B cell (primary cell): ENCODE results near the gene SMOC1. TPM values are rescaled to one million over a fixed set of nuclear protein-coding genes. Genes with fewer than 3 reads are reported as not detected.

Source experiments
- ATAC-seq: fragments of 200-7000 bp; cut with Tn5 transposase; one replicate; pipeline ENCODE4 v1.10.0; 2021; ENCODE audit warnings: low read depth, mild to moderate bottlenecking, moderate number of reproducible peaks, moderate library complexity
- CTCF ChIA-PET: fragments of 350-600 bp; sonication (Branson Sonifier 250); formaldehyde crosslinking; loops from one replicate; lab custom pipeline; 2021; ENCODE audit warnings: antibody characterized with exemption, inconsistent platforms; lab: Charles Lee
- POLR2A ChIA-PET: fragments of 350-600 bp; sonication (Branson Sonifier 250); formaldehyde crosslinking; loops from one replicate; lab custom pipeline; 2021; ENCODE audit warnings: antibody characterized with exemption; lab: Charles Lee
- DNase-seq: peaks from one replicate; pipeline ENCODE4 v3.0.0; 2013
- H2AFZ ChIP-seq: 2 replicates; pipeline ENCODE4 v1.6.1; 2012; ENCODE audit warnings: mild to moderate bottlenecking, low read depth, low read length; ENCODE audit not compliant: insufficient read depth, poor library complexity, severe bottlenecking
- H3K27ac ChIP-seq, 2 donors: 1 replicate in 1 of 2; 2 replicates in 1 of 2; pipeline ENCODE4 v1.5.1; 2012 to 2013; ENCODE audit warnings: low read length in 2 of 2, mild to moderate bottlenecking in 2 of 2, moderate library complexity in 1 of 2
- H3K27me3 ChIP-seq, 4 experiments: fragments of 200-600 bp in 1 of 4; sonication (generic) in 1 of 4; replicated peaks in 1 of 4; 1 replicate in 2 of 4; 2 replicates in 2 of 4; pipeline versions ENCODE4 v1.6.1 to v1.7.0; 2013 to 2016; ENCODE audit warnings: low read length in 3 of 4, mild to moderate bottlenecking in 2 of 4, mixed read lengths in 1 of 4, moderate library complexity in 1 of 4; ENCODE audit not compliant: insufficient read depth in 4 of 4, control insufficient read depth in 3 of 4; ENCODE audit errors: control extremely low read depth in 1 of 4
- H3K36me3 ChIP-seq, 2 experiments: replicated peaks in 1 of 2; 1 replicate in 1 of 2; 2 replicates in 1 of 2; pipeline versions ENCODE4 v1.6.1 to v1.7.1; 2013; ENCODE audit warnings: low read length in 1 of 2; ENCODE audit not compliant: insufficient read depth in 2 of 2, control insufficient read depth in 1 of 2; ENCODE audit errors: control extremely low read depth in 1 of 2, extremely low read depth in 1 of 2
- H3K4me1 ChIP-seq, 2 donors: fragments of 200-600 bp in 1 of 2; sonication (generic) in 1 of 2; 1 replicate in 1 of 2; 2 replicates in 1 of 2; pipeline versions ENCODE4 v1.5.1 to v1.6.1; 2013 to 2017; ENCODE audit warnings: low read length in 2 of 2; ENCODE audit not compliant: control insufficient read depth in 2 of 2, insufficient read depth in 2 of 2
- H3K4me2 ChIP-seq: replicated peaks from 2 replicates; pipeline ENCODE3; 2012; ENCODE audit warnings: mild to moderate bottlenecking, low read depth, low read length; ENCODE audit not compliant: poor library complexity, severe bottlenecking
- H3K4me3 ChIP-seq, 5 experiments: fragments of 200-600 bp in 1 of 5; sonication (generic) in 1 of 5; 1 replicate in 3 of 5; 2 replicates in 2 of 5; pipeline versions ENCODE4 v1.5.1 to v1.7.0; 2011 to 2016; ENCODE audit warnings: low read length in 4 of 5, mild to moderate bottlenecking in 4 of 5, low read depth in 2 of 5, control low read depth in 1 of 5, moderate library complexity in 1 of 5; ENCODE audit not compliant: insufficient read depth in 1 of 5; ENCODE audit errors: control extremely low read depth in 1 of 5, extremely low read depth in 1 of 5
- H3K79me2 ChIP-seq: fragments of 200-600 bp; sonication (generic); one replicate; pipeline ENCODE4 v1.6.0; 2016; ENCODE audit warnings: low read length; ENCODE audit not compliant: control insufficient read depth, insufficient read depth
- H3K9ac ChIP-seq: fragments of 200-600 bp; sonication (generic); 2 replicates; pipeline ENCODE4 v1.6.1; 2017; ENCODE audit warnings: mild to moderate bottlenecking, low read length, moderate library complexity
- H3K9me3 ChIP-seq, 3 donors: one replicate each; pipeline versions ENCODE4 v1.6.1 to v1.7.1; 2013; ENCODE audit warnings: low read length in 2 of 3; ENCODE audit not compliant: control insufficient read depth in 2 of 3, insufficient read depth in 1 of 3; ENCODE audit errors: control extremely low read depth in 1 of 3
- H4K20me1 ChIP-seq: 2 replicates; pipeline ENCODE4 v1.6.0; 2012; ENCODE audit warnings: mild to moderate bottlenecking, low read length; ENCODE audit not compliant: insufficient read depth, control insufficient read depth, poor library complexity, severe bottlenecking
- H3K27ac Mint-ChIP-seq: one replicate; pipeline ENCODE4 v1.8.0; 2021; ENCODE audit warnings: mixed read lengths
- H3K27me3 Mint-ChIP-seq: one replicate; pipeline ENCODE4 v1.8.0; 2021; ENCODE audit warnings: mixed read lengths
- H3K4me1 Mint-ChIP-seq: one replicate; pipeline ENCODE4 v1.8.0; 2021; ENCODE audit warnings: mixed read lengths
- H3K4me3 Mint-ChIP-seq: one replicate; pipeline ENCODE4 v1.8.0; 2021; ENCODE audit warnings: mixed read lengths
- H3K9me3 Mint-ChIP-seq: one replicate; pipeline ENCODE4 v1.8.0; 2022; ENCODE audit warnings: mixed read lengths; ENCODE audit not compliant: insufficient read depth
- EZH2 ChIP-seq: IDR thresholded peaks from 2 replicates; pipeline ENCODE4 v1.6.1; 2012; ENCODE audit warnings: borderline replicate concordance, low read depth, mild to moderate bottlenecking, moderate library complexity, low read length; ENCODE audit not compliant: insufficient read depth, poor library complexity, severe bottlenecking
- WGBS: methylation state at CpG from one replicate; pipeline ENCODE4 v1.1.5; 2013; ENCODE audit warnings: missing lambda C conversion rate; ENCODE audit not compliant: insufficient coverage; 5-methylcytosine and 5-hydroxymethylcytosine counted together
- intact Hi-C: fragments of 100-400 bp; cut with micrococcal nuclease; formaldehyde crosslinking; loops from one replicate; pipeline ENCODE4 v1.10.0; 2022
- polyA plus RNA-seq: library from polyadenylated mRNA; depleted of rRNA; stranded (reverse); fragments of >200 nt; gene quantifications from 2 replicates; pipeline ENCODE4 v1.2.3, GENCODE V29; 2012
- total RNA-seq, 2 donors: library from RNA; stranded (reverse); fragments of 120-200 nt in 1 of 2; gene quantifications; 1 replicate in 1 of 2; 2 replicates in 1 of 2; pipeline versions ENCODE4 v1.2.3 to v1.2.4, GENCODE V29; 2013 to 2022
- TF ChIP-seq, protein P1 (sequence below): fragments of 200-600 bp; IDR thresholded peaks from one replicate; pipeline ENCODE4 v1.8.0; 2022; ENCODE audit warnings: antibody characterized with exemption, mild to moderate bottlenecking

SMOC1 gene
- total and polyA plus RNA-seq, 2 donors (not counting 1 experiment from before 2014, with no cell fraction given): 0.04 to 0.84 TPM

GRCh38 chr14:69960296-69960695 lies 81.1 kb downstream of the SMOC1 start:
- H3K9me3 ChIP-seq: no peaks in the 10 kb centered on the region
- Mint-ChIP-seq H3K4me1 (no peaks in the 10 kb centered on the region), H3K4me3 (no peak overlapping the region), H3K27me3 (peaks cover 29% of the 10 kb centered on the region), H3K27ac (no peak overlapping the region), H3K9me3 (no peaks in the 10 kb centered on the region)
- H2AFZ ChIP-seq: no peak overlapping the region
- no peak overlapping the region for H3K27ac ChIP-seq
- no peak for ATAC-seq
- H3K4me2 ChIP-seq: no peak overlapping the region
- H3K79me2 ChIP-seq: no peaks in the 10 kb centered on the region
- H3K9ac ChIP-seq: no peak overlapping the region
- intact Hi-C loops: no loop called here
- no peak for TF ChIP-seq EZH2
- ChIA-PET POLR2A (no interaction called here), CTCF (interaction anchor here (0.5 kb wide), 1 partner anchor 1458 kb away, joined by 4 read pairs; no protein-coding TSS in a partner anchor)
- H3K36me3 ChIP-seq: no peaks in the 10 kb centered on the region
- DNase-seq: no peak
- H4K20me1 ChIP-seq: no peaks in the 10 kb centered on the region
- peaks cover 0 to 6% (median 0%) of the 10 kb centered on the region in 4 experiments for H3K27me3 ChIP-seq
- no peaks in the 10 kb centered on the region for H3K4me1 ChIP-seq
- no peak overlapping the region for H3K4me3 ChIP-seq

DNA sequence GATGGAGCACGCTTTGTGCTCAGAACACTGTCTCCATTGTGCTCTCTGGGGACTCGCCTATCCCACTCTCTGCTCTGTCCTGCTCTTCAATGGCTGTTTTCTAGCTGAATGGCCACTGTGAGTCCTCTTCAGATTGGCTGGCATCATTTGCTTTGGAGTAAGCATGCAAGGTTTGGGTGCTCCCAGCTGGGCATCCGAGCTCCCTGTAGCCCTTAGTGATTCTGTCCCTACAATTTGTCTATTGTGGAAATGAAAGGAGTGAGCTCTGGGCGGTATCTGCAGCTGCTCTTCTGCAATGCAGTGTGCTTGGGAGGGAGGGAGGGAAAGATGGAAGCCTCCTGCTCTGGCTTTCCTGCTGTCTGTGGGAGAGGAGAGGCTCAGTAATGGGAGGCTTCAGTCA lies 84.8 kb downstream of the SMOC1 start:
- Histone ChIP-seq H3K27ac (no peak overlapping the region), H3K79me2 (no peaks in the 10 kb centered on the region), H3K27me3 (no peaks in the 10 kb centered on the region), H3K9me3 (no peaks in the 10 kb centered on the region), H4K20me1 (no peaks in the 10 kb centered on the region), H3K4me3 (no peak overlapping the region), H3K4me1 (no peaks in the 10 kb centered on the region), H3K36me3 (no peaks in the 10 kb centered on the region), H2AFZ (no peak overlapping the region), H3K4me2 (no peak overlapping the region), H3K9ac (no peak overlapping the region)
- 100% methylated on average over 4 of the region's 4 CpGs for WGBS
- H3K27me3 Mint-ChIP-seq: peaks cover 21% of the 10 kb centered on the region
- H3K4me1 Mint-ChIP-seq: no peaks in the 10 kb centered on the region
- DNase-seq (no peak), ATAC-seq (no peak)
- CTCF ChIA-PET: no interaction called here
- H3K9me3 Mint-ChIP-seq: no peaks in the 10 kb centered on the region
- intact Hi-C loops: no loop called here
- no peak overlapping the region for H3K27ac Mint-ChIP-seq
- TF ChIP-seq, protein P1, sequence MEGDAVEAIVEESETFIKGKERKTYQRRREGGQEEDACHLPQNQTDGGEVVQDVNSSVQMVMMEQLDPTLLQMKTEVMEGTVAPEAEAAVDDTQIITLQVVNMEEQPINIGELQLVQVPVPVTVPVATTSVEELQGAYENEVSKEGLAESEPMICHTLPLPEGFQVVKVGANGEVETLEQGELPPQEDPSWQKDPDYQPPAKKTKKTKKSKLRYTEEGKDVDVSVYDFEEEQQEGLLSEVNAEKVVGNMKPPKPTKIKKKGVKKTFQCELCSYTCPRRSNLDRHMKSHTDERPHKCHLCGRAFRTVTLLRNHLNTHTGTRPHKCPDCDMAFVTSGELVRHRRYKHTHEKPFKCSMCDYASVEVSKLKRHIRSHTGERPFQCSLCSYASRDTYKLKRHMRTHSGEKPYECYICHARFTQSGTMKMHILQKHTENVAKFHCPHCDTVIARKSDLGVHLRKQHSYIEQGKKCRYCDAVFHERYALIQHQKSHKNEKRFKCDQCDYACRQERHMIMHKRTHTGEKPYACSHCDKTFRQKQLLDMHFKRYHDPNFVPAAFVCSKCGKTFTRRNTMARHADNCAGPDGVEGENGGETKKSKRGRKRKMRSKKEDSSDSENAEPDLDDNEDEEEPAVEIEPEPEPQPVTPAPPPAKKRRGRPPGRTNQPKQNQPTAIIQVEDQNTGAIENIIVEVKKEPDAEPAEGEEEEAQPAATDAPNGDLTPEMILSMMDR: no peak
- TF ChIP-seq EZH2: no peak
- H3K4me3 Mint-ChIP-seq: no peak overlapping the region
- POLR2A ChIA-PET: no interaction called here
